Endothelial cell of umbilical vein (primary cell): ENCODE measurements around the gene SH3RF3. TPM values are rescaled to one million over a fixed set of nuclear protein-coding genes. Genes with fewer than 3 reads are reported as not detected.

Experiments
- BruUV-seq: library from RNA; stranded (reverse); fragments of 400-500 nt; replicated peaks from 2 replicates; lab custom pipeline; 2021; lab: Mats Ljungman, UMichigan
- CTCF ChIA-PET: fragments of 300-600, 350-600 bp; sonication (Branson Sonifier 250); formaldehyde crosslinking; loops from one replicate; lab custom pipeline; 2021; ENCODE audit warnings: antibody characterized with exemption, inconsistent platforms; lab: Charles Lee
- POLR2A ChIA-PET: fragments of 300-600, 350-600 bp; sonication (Branson Sonifier 250); formaldehyde crosslinking; loops from one replicate; lab custom pipeline; 2021; ENCODE audit warnings: antibody characterized with exemption, inconsistent platforms; lab: Charles Lee
- DNase-seq: peaks from one replicate; pipeline ENCODE4 v3.0.0-alpha.2; 2011; ENCODE audit warnings: low read depth, low spot score
- FAIRE-seq: peaks from 2 replicates; lab custom pipeline; 2011; peaks lifted over from hg19 to GRCh38; lab: Jason Lieb, UNC
- H2AFZ ChIP-seq: 2 replicates; pipeline ENCODE4 v1.6.0; 2012; ENCODE audit warnings: low read depth, low read length, control low read depth, inconsistent platforms
- H3K27ac ChIP-seq: 2 replicates; pipeline ENCODE4 v1.5.1; 2011; ENCODE audit warnings: low read depth, mild to moderate bottlenecking, control low read depth, low read length, moderate library complexity; ENCODE audit not compliant: insufficient read depth
- H3K27me3 ChIP-seq, 2 experiments: 2 replicates each; pipeline versions ENCODE4 v1.6.0 to v1.6.1; 2011; ENCODE audit warnings: low read length in 2 of 2, mixed read lengths in 1 of 2; ENCODE audit not compliant: control insufficient read depth in 2 of 2, insufficient read depth in 2 of 2
- H3K36me3 ChIP-seq, 2 experiments: 2 replicates in 1 of 2; 3 replicates in 1 of 2; pipeline ENCODE4 v1.5.1; 2011; ENCODE audit warnings: low read length in 2 of 2, mild to moderate bottlenecking in 1 of 2, moderate library complexity in 1 of 2; ENCODE audit not compliant: control insufficient read depth in 2 of 2, insufficient read depth in 2 of 2; ENCODE audit errors: extremely low read depth in 1 of 2
- H3K4me1 ChIP-seq: 3 replicates; pipeline ENCODE4 v1.5.1; 2011; ENCODE audit warnings: mild to moderate bottlenecking, low read length; ENCODE audit not compliant: control insufficient read depth, insufficient read depth; ENCODE audit errors: extremely low read depth
- H3K4me2 ChIP-seq: 2 replicates; pipeline ENCODE4 v1.6.1; 2011; ENCODE audit warnings: low read length, control low read depth, mixed read lengths; ENCODE audit not compliant: insufficient read depth
- H3K4me3 ChIP-seq, 3 experiments: fragments of 200-600 bp in 1 of 3; sonication (generic), shearing (Covaris generic) in 1 of 3; replicated peaks in 1 of 3; 2 replicates each; pipeline ENCODE4 v1.5.1; 2011 to 2016; ENCODE audit warnings: control low read depth in 3 of 3, low read length in 3 of 3, mild to moderate bottlenecking in 2 of 3, inconsistent platforms in 1 of 3, low read depth in 1 of 3, moderate library complexity in 1 of 3; ENCODE audit not compliant: insufficient read depth in 1 of 3
- H3K79me2 ChIP-seq: 2 replicates; pipeline ENCODE4 v1.6.0; 2012; ENCODE audit warnings: low read length, inconsistent platforms; ENCODE audit not compliant: control insufficient read depth, insufficient read depth
- H3K9ac ChIP-seq: replicated peaks from 2 replicates; pipeline ENCODE3; 2011; ENCODE audit warnings: low read length, control low read depth; ENCODE audit not compliant: insufficient read depth; ENCODE audit errors: extremely low read depth
- H3K9me1 ChIP-seq: replicated peaks from 3 replicates; pipeline ENCODE4 v1.6.0; 2011; ENCODE audit warnings: mild to moderate bottlenecking, low read length; ENCODE audit not compliant: control insufficient read depth, insufficient read depth; ENCODE audit errors: extremely low read depth
- H3K9me3 ChIP-seq: replicated peaks from 2 replicates; pipeline ENCODE4 v1.5.1; 2012; ENCODE audit warnings: low read length, inconsistent platforms; ENCODE audit not compliant: control insufficient read depth, insufficient read depth
- H4K20me1 ChIP-seq: replicated peaks from 2 replicates; pipeline ENCODE3; 2011; ENCODE audit warnings: mild to moderate bottlenecking, low read length; ENCODE audit not compliant: control insufficient read depth, insufficient read depth; ENCODE audit errors: extremely low read depth
- EZH2 ChIP-seq: IDR thresholded peaks from 2 replicates; pipeline ENCODE4 v1.6.1; 2012; ENCODE audit warnings: borderline replicate concordance, low read depth, mild to moderate bottlenecking, moderate library complexity, low read length, inconsistent platforms; ENCODE audit not compliant: severe bottlenecking
- FOS ChIP-seq: IDR thresholded peaks from 2 replicates; pipeline ENCODE4 v1.6.1; 2011; ENCODE audit warnings: mild to moderate bottlenecking, low read length, moderate library complexity, borderline replicate concordance; ENCODE audit not compliant: insufficient read depth
- GATA2 ChIP-seq: IDR thresholded peaks from 2 replicates; pipeline ENCODE4 v1.7.0; 2011; ENCODE audit warnings: low read depth, mild to moderate bottlenecking, moderate library complexity, mixed read lengths, low read length; ENCODE audit not compliant: insufficient read length, insufficient read depth
- JUN ChIP-seq: IDR thresholded peaks from 2 replicates; pipeline ENCODE4 v1.6.1; 2011; ENCODE audit warnings: borderline replicate concordance, low read depth; ENCODE audit not compliant: insufficient read length, insufficient read depth
- MAX ChIP-seq: IDR thresholded peaks from 2 replicates; pipeline ENCODE4 v1.6.1; 2011; ENCODE audit not compliant: insufficient read depth, insufficient read length
- MYC ChIP-seq: IDR thresholded peaks from one replicate; pipeline ENCODE4 v1.6.1; 2011; ENCODE audit warnings: mild to moderate bottlenecking, low read depth, low read length
- POLR2A ChIP-seq: IDR thresholded peaks from 2 replicates; pipeline ENCODE4 v1.6.1; 2012; ENCODE audit warnings: low read depth, mild to moderate bottlenecking, control low read depth, low read length
- POLR2AphosphoS5 ChIP-seq: IDR thresholded peaks from 2 replicates; pipeline ENCODE4 v1.6.1; 2012; ENCODE audit warnings: low read depth, mild to moderate bottlenecking, control low read depth, low read length, moderate library complexity; ENCODE audit not compliant: insufficient read depth
- dilution Hi-C: fragments of 300-500 bp; cut with MboI; formaldehyde crosslinking; loops from one replicate; pipeline ENCODE4 v1.15.0; 2019; ENCODE audit warnings: low sequenced_read_pairs; ENCODE audit not compliant: extremely low pct_ligation_motif_present
- intact Hi-C: fragments of 100-400 bp; cut with micrococcal nuclease; formaldehyde crosslinking; loops from one replicate; pipeline ENCODE4 v1.10.0; 2022
- polyA plus RNA-seq, 4 experiments: library from polyadenylated mRNA; depleted of rRNA in 3 of 4; stranded (reverse) in 3 of 4; unstranded in 1 of 4; fragments of >200 nt; gene quantifications; 2 replicates each; pipeline versions ENCODE4 v1.2.1 to v1.2.3, GENCODE V29; 2011 to 2012; ENCODE audit warnings: missing spikeins in 1 of 4
- total RNA-seq: library from RNA; stranded (reverse); gene quantifications from 2 replicates; pipeline ENCODE4 v1.2.3, GENCODE V29; 2021

The SH3RF3 gene
- total and polyA plus RNA-seq, 2 donors (not counting 3 experiments of a cell fraction or from before 2014, with no cell fraction given), result 3.8 to 14.7 TPM

GRCh38 chr2:109317471-109318095 is 188.6 kb downstream of the SH3RF3 start:
- Histone ChIP-seq H4K20me1 (no peaks in the 10 kb centered on the region), H3K4me1 (peaks cover 9% of the 10 kb centered on the region), H3K9me1 (no peaks in the 10 kb centered on the region), H3K9ac (no peak overlapping the region), H3K27me3 (no peaks in the 10 kb centered on the region), H3K4me2 (no peak overlapping the region), H3K36me3 (no peaks in the 10 kb centered on the region), H2AFZ (no peak overlapping the region), H3K4me3 (no peak overlapping the region), H3K9me3 (no peaks in the 10 kb centered on the region), H3K79me2 (no peaks in the 10 kb centered on the region), H3K27ac (no peak overlapping the region)
- dilution Hi-C loops (no loop called here), intact Hi-C loops (no loop called here)
- CTCF ChIA-PET, result interaction anchor here (1.7 kb wide), 1 partner anchor 151 kb away, joined by 4 read pairs; no protein-coding TSS in a partner anchor
- TF ChIP-seq EZH2, result no peak
- no peak for TF ChIP-seq FOS
- no peak for TF ChIP-seq JUN
- no peak for TF ChIP-seq MYC
- TF ChIP-seq GATA2, result no peak
- no peak for TF ChIP-seq POLR2A
- no peak for TF ChIP-seq POLR2AphosphoS5
- TF ChIP-seq MAX, result no peak
- no TSS peak for BruUV-seq
- POLR2A ChIA-PET, result no interaction called here
- FAIRE-seq (no peak), DNase-seq (no peak)
